NAMALWA (cell line): ENCODE results near the gene RASA3.
"Not testable (repeated sequence)": the region's sequence is repeated elsewhere in the genome, so short reads cannot be mapped to it uniquely, and the experiment has no call there.

Experiments used
- DNase-seq: peaks from one replicate; pipeline ENCODE4 v3.0.0-alpha.2; 2015; ENCODE audit warnings: low spot score

Gene RASA3

GRCh38 chr13:114112826-114113322 lies 19.5 kb downstream of the RASA3 start:
- no peak for DNase-seq

GRCh38 chr13:114112231-114112825 lies 20.1 kb downstream of the RASA3 start:
- no peak for DNase-seq

GRCh38 chr13:114111577-114111976 lies 20.8 kb downstream of the RASA3 start:
- peak; percentile 36 for DNase-seq

- DNase-seq = not testable (repeated sequence)
Observed at GRCh38 chr13:114110830-114111189, 21.6 kb downstream of the RASA3 start.

GRCh38 chr13:114110091-114110829 lies 22.2 kb downstream of the RASA3 start:
- DNase-seq = peak; percentile 93

- peak; percentile 43 for DNase-seq
Observed at GRCh38 chr13:114109641-114110041, 22.8 kb downstream of the RASA3 start.

- no peak for DNase-seq
Observed at GRCh38 chr13:114108894-114109293, 23.5 kb downstream of the RASA3 start.

- no peak for DNase-seq
Observed at GRCh38 chr13:114108141-114108761, 24.2 kb downstream of the RASA3 start.

- no peak for DNase-seq
Observed at GRCh38 chr13:114107686-114108081, 24.7 kb downstream of the RASA3 start.

- DNase-seq = no peak
Observed at GRCh38 chr13:114106991-114107685, 25.3 kb downstream of the RASA3 start.

GRCh38 chr13:114106526-114106925 lies 25.9 kb downstream of the RASA3 start:
- no peak for DNase-seq

GRCh38 chr13:114105521-114106225 lies 26.8 kb downstream of the RASA3 start:
- no peak for DNase-seq

- DNase-seq = no peak
Observed at GRCh38 chr13:114104655-114105520, 27.5 kb downstream of the RASA3 start.

- no peak for DNase-seq
Observed at GRCh38 chr13:114103801-114104654, 28.4 kb downstream of the RASA3 start.

GRCh38 chr13:114103289-114103621 lies 29.2 kb downstream of the RASA3 start:
- not testable (repeated sequence) for DNase-seq

- no peak for DNase-seq
Observed at GRCh38 chr13:114102521-114103288, 29.7 kb downstream of the RASA3 start.

- DNase-seq = no peak
Observed at GRCh38 chr13:114102131-114102520, 30.3 kb downstream of the RASA3 start.

- no peak for DNase-seq
Observed at GRCh38 chr13:114101358-114102130, 30.9 kb downstream of the RASA3 start.
